WI38 (cell line): ENCODE measurements around the gene PRSS50.

Source experiments
- H3K4me3 ChIP-seq: 2 replicates; pipeline ENCODE4 v1.5.1; 2011; ENCODE audit warnings: low read depth, mild to moderate bottlenecking, control low read depth, low read length
- CTCF ChIP-seq: IDR thresholded peaks from 2 replicates; pipeline ENCODE4 v1.5.1; 2012; ENCODE audit warnings: low read depth, mild to moderate bottlenecking, control low read depth, low read length

Gene PRSS50

GRCh38 chr3:46715507-46716175 is 2.0 kb downstream of the PRSS50 start:
- no peak for TF ChIP-seq CTCF
- no peak overlapping the region for H3K4me3 ChIP-seq

GRCh38 chr3:46714728-46715506 is 2.8 kb downstream of the PRSS50 start:
- TF ChIP-seq CTCF, result no peak
- no peak overlapping the region for H3K4me3 ChIP-seq

- H3K4me3 ChIP-seq, result no peak overlapping the region
- no peak for TF ChIP-seq CTCF
Measured at GRCh38 chr3:46713898-46714552, 3.6 kb downstream of the PRSS50 start.

- no peak overlapping the region for H3K4me3 ChIP-seq
- TF ChIP-seq CTCF, result no peak
Measured at GRCh38 chr3:46713050-46713897, 4.4 kb downstream of the PRSS50 start.

GRCh38 chr3:46712191-46713049 is 5.2 kb downstream of the PRSS50 start:
- no peak overlapping the region for H3K4me3 ChIP-seq
- TF ChIP-seq CTCF, result no peak

GRCh38 chr3:46711760-46712159 is 5.9 kb downstream of the PRSS50 start:
- H3K4me3 ChIP-seq, result no peak overlapping the region
- no peak for TF ChIP-seq CTCF
